GM21526 (cell line): Measurements from ENCODE around the gene NPR2.
A peak's percentile ranks its signal among the peaks of the same experiment; 100 is the strongest.

ENCODE experiments used
- ATAC-seq: cut with Tn5 transposase; IDR thresholded peaks from one replicate; pipeline ENCODE4 v1.9.1; 2021; ENCODE audit warnings: moderate library complexity; ENCODE audit not compliant: unreplicated experiment, low FRiP score

Gene NPR2

GRCh38 chr9:35791297-35791921 is at the start of gene NPR2:
TSS of gene NPR2 (plus strand) at chr9:35791591. CDS start at chr9:35792409, 818 bp downstream.
- ATAC-seq = no peak

- no peak for ATAC-seq
These were observed 49.7 kb upstream of the NPR2 start for GRCh38 chr9:35741740-35742139.

GRCh38 chr9:35743452-35743851 is 47.9 kb upstream of the NPR2 start:
- ATAC-seq = no peak

DNA sequence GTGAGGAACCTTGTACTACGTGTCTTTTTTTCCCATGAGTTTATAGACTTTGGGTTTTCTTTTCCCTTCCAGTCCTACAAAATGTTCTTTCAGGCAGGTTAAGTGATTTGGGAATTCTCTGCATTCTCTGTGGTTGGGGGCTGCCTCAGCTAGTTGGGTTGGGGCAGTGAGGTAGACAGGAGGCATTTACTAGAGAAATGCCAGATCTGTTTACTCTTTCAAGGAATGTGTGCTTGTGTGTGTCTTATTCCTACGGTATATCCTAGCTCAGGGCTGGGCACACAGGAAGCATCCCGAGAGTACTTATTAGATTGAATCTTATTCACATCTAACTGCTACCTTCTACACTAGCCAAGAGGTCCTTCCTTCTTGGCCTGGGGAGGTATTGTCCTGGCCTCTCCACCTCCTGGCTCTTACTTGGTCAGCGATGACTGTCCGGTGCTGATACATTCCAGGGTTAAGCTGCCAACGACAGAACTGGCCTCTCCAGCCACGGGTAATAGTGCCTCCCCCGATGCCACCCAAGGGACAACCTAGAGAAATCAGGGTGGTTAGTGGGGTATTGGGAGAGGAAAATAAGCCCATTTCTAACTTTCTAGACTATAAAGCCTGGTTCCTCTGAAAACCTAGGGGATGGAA is 47.4 kb upstream of the NPR2 start:
- ATAC-seq = no peak

- no peak for ATAC-seq
These were observed 45.8 kb upstream of the NPR2 start for GRCh38 chr9:35745569-35745968.

DNA sequence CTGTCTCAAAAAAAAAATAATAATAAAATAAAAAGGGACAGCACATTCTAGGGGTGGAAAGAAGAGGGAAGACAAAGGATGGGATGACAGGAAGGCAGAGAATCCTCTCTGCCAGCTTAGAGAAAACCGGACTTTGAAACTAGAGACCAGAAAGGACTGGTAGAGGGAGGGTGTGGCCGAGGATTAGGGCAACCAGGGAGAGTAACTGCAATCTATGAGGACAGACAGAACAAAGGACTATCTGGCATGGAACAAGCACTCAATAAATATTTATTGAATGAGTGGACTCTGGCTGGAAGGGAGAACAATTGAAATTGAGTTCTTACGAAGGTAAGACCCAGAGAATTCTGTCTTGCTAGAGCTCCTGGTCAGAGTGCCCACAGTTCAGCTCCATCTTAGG is 44.8 kb upstream of the NPR2 start:
- ATAC-seq = no peak

GRCh38 chr9:35748242-35748857 is 43.0 kb upstream of the NPR2 start:
- ATAC-seq = no peak

- peak; percentile 62 for ATAC-seq
These were observed 42.4 kb upstream of the NPR2 start, which contains the start of the genes GBA2 and RGP1 for GRCh38 chr9:35748858-35749514. TSS of gene GBA2 (minus strand) at chr9:35749228. CDS start at chr9:35748704, 524 bp downstream. TSS of gene RGP1 (plus strand) at chr9:35749287. CDS start at chr9:35749756, 469 bp downstream.

GRCh38 chr9:35749515-35750255 is 41.7 kb upstream of the NPR2 start:
- ATAC-seq = peak; percentile 33

GRCh38 chr9:35750256-35750531 is 41.2 kb upstream of the NPR2 start:
- no peak for ATAC-seq

DNA sequence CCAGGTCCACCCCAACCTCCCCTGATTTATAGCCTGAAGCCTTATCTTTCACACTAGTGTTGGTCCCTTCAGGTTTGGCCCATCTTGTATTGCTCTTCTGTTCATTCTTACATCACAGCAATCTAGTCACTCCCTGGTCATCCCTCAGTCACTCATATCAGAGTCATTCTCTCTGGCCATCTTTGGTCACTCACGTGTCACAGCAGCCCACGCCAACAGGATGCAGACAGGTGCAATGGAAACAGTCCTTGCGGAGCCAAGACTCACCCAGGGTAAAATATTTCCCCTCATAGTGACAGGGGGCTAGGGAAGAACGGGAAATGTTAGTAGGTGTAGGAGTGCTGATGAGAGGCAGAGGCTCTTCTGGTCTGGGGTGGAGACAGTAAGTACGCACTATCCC is 37.9 kb upstream of the NPR2 start:
- ATAC-seq = no peak

DNA sequence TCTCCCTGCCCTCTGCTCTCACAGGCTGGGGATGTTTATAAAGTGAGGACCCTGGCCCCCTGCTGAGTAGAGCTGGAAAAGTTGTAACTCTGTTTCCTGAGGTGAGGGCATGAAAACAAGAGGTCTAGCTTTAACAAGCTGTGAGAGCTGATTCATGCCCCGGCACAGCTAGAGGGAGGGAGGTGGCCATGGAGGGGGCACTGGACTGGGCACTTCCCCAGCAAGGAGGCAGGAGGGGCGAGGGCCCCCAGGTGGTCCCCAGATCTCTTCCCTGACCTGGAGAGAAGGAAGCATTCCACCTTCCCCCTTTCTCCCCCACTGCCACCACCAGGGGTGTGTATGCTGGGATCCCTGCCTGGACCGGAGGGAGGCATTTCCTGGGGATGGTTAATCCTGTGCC is 37.1 kb upstream of the NPR2 start, which contains the start of gene MSMP:
Gene MSMP (minus strand): TSS at position 13 of the 400 bp plus-strand sequence. CDS start 147 bp downstream, outside the sequence.
- ATAC-seq = no peak

DNA sequence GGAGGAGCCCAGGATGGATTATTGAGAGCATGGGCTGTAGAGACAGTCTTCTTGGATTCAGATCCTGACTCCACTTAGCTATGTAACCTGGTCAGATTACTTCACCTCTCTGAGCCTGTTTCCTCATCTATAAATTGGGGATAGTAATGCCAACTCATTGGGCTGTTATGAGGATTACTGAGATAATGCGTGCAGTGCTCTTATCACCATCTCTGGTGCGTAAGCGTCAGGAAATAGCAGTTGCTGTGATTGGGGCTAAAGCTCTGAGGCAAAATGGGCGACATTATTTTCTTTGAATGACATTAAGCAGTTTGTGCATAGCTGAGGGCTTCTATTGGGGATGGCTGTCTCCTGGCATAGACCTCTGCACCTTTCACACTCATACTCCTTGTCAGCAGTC is 36.3 kb upstream of the NPR2 start:
- ATAC-seq = no peak

- ATAC-seq = peak; percentile 47
These were observed 34.8 kb upstream of the NPR2 start for GRCh38 chr9:35756275-35757225.

- ATAC-seq = peak; percentile 31
These were observed 34.0 kb upstream of the NPR2 start for GRCh38 chr9:35757226-35757891.

GRCh38 chr9:35757892-35758275 is 33.5 kb upstream of the NPR2 start:
- ATAC-seq = no peak

GRCh38 chr9:35758475-35759050 is 32.8 kb upstream of the NPR2 start:
- no peak for ATAC-seq

DNA sequence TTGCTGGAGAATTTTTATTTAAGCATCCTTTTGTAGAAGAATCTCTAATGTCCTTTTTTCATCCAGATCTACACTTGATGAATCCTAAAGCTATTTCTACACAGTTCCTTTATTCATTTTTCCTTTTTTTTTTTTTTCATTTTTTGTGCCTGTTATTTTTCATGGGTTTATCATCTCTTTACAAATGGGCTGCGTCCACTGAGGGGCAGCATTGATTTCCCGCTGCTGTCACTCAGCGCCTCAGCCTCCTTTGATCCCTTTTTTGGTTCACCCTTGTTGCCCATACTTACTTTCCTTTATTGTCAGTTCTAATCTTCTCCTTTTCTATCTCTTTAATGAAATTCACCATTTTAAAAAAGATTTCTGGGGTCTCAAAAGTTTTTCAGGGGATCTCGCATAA is 31.6 kb upstream of the NPR2 start:
- no peak for ATAC-seq

GRCh38 chr9:35760651-35761050 is 30.7 kb upstream of the NPR2 start:
- ATAC-seq = no peak
